Type B pancreatic cell (in vitro differentiated cells): ENCODE data around the gene ARG2. TPM values are rescaled to one million over a fixed set of nuclear protein-coding genes. Genes with fewer than 3 reads are reported as not detected.

Experiments
- DNase-seq: peaks from one replicate; pipeline ENCODE4 v3.0.0; 2021; ENCODE audit warnings: mixed read lengths; ENCODE audit not compliant: unreplicated experiment; ENCODE audit errors: extremely low spot score
- H3K27ac Mint-ChIP-seq: 2 replicates; pipeline ENCODE4 v1.8.0; 2021; ENCODE audit warnings: mild to moderate bottlenecking, mixed read lengths
- H3K27me3 Mint-ChIP-seq: 2 replicates; pipeline ENCODE4 v1.8.0; 2021; ENCODE audit warnings: mixed read lengths
- H3K36me3 Mint-ChIP-seq: 2 replicates; pipeline ENCODE4 v1.8.0; 2021; ENCODE audit warnings: mixed read lengths
- H3K4me1 Mint-ChIP-seq: one replicate; pipeline ENCODE4 v1.8.0; 2021; ENCODE audit warnings: mixed read lengths; ENCODE audit not compliant: unreplicated experiment
- H3K4me3 Mint-ChIP-seq: 2 replicates; pipeline ENCODE4 v1.8.0; 2021; ENCODE audit warnings: mild to moderate bottlenecking, mixed read lengths
- H3K9me3 Mint-ChIP-seq: 2 replicates; pipeline ENCODE4 v1.8.0; 2021; ENCODE audit warnings: mixed read lengths
- total RNA-seq: library from RNA; stranded (reverse); gene quantifications from 2 replicates; pipeline ENCODE4 v1.2.1, GENCODE V29; 2021; ENCODE audit warnings: low replicate concordance
- TF ChIP-seq, protein P1 (sequence below): fragments of 200-600 bp; sonication (generic); conservative IDR thresholded peaks from 2 replicates; pipeline ENCODE4 v1.5.0; 2021; ENCODE audit warnings: antibody characterized with exemption, mild to moderate bottlenecking

Gene ARG2
- total RNA-seq, 1 donor from 2014 or later, result 18.2 TPM

DNA sequence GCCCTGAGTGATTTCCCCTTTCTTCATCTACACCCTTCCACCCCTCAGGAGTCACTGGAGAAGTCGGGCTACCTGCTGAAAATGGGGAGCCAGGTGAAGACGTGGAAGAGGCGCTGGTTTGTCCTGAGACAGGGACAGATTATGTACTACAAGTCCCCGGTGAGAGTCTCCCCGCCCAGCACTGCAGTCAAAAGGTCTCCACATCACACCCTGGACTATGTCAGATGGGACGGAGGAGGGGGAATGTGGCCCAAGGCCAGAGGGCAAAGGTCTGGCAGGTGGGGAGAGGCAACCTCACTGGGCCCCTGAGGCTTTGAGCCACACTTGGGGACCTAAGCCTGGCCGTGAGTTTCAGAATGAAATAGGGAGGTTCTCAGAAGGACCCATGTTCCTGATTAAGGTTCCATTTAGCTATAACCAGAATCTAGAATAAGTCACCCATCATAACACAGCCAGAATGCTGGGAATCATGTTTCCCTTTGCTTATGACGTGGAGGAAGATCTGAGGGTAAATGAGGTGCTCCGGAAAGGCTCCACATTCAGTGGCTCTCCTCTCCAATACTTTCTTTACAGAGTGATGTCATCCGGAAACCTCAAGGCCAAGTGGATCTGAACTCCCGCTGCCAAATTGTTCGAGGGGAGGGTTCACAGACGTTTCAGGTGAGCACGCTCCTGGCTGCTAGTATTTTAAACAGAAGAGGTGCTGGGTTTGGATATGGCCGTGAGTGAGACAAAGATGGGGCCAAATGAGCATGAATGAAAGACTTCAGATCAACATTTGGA is 46.3 kb upstream of the ARG2 start:
- no peak for DNase-seq
- Mint-ChIP-seq H3K27me3 (no peaks in the 10 kb centered on the region), H3K27ac (no peak overlapping the region), H3K4me3 (no peak overlapping the region), H3K9me3 (no peaks in the 10 kb centered on the region), H3K4me1 (peaks cover 6% of the 10 kb centered on the region), H3K36me3 (peaks cover 3% of the 10 kb centered on the region)
- TF ChIP-seq, protein P1, sequence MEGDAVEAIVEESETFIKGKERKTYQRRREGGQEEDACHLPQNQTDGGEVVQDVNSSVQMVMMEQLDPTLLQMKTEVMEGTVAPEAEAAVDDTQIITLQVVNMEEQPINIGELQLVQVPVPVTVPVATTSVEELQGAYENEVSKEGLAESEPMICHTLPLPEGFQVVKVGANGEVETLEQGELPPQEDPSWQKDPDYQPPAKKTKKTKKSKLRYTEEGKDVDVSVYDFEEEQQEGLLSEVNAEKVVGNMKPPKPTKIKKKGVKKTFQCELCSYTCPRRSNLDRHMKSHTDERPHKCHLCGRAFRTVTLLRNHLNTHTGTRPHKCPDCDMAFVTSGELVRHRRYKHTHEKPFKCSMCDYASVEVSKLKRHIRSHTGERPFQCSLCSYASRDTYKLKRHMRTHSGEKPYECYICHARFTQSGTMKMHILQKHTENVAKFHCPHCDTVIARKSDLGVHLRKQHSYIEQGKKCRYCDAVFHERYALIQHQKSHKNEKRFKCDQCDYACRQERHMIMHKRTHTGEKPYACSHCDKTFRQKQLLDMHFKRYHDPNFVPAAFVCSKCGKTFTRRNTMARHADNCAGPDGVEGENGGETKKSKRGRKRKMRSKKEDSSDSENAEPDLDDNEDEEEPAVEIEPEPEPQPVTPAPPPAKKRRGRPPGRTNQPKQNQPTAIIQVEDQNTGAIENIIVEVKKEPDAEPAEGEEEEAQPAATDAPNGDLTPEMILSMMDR, result no peak

DNA sequence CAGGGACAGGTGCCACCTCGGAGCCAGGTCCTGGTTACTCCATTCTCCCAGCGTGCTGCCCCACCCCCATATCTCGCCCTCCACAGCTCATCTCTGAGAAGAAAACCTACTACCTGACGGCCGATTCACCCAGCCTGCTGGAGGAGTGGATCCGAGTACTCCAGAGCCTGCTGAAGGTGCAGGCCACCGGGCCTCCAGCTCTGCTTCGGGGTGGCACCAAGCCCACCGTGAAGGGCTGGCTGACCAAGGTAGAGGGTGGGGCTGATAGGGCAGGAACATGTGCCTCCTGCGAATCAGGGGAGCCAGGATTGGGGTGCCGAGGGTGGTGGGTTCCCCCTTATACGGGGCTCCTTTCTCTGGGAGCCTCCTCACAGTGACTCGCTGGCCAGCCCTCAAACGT is 45.6 kb upstream of the ARG2 start:
- Mint-ChIP-seq H3K4me1 (peaks cover 6% of the 10 kb centered on the region), H3K27me3 (no peaks in the 10 kb centered on the region), H3K4me3 (no peak overlapping the region), H3K36me3 (peaks cover 3% of the 10 kb centered on the region), H3K27ac (no peak overlapping the region), H3K9me3 (no peaks in the 10 kb centered on the region)
- no peak for DNase-seq
- TF ChIP-seq, protein P1, result no peak

DNA sequence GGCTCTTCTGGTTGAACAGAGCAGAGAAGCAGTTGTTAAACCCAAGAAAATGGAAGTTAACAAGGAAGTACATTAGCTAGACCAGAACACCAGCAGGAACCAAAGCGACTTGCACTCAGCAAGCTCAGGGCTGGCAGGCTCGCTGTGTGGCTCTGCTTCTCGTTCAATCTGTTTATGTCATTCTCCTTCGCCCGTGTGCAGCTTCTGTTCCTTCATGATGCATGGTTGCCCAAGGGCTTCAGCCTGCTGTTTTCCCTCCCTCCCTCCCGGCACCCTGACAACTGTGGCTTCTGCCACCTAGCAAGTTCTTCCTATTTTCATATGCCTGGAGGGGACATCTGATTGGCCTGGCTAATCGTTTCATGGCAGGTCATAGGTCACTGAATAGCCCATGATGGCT is 44.9 kb upstream of the ARG2 start:
- Mint-ChIP-seq H3K4me1 (peaks cover 6% of the 10 kb centered on the region), H3K9me3 (no peaks in the 10 kb centered on the region), H3K4me3 (no peak overlapping the region), H3K27me3 (no peaks in the 10 kb centered on the region), H3K27ac (no peak overlapping the region), H3K36me3 (peaks cover 3% of the 10 kb centered on the region)
- no peak for DNase-seq
- TF ChIP-seq, protein P1, result no peak

DNA sequence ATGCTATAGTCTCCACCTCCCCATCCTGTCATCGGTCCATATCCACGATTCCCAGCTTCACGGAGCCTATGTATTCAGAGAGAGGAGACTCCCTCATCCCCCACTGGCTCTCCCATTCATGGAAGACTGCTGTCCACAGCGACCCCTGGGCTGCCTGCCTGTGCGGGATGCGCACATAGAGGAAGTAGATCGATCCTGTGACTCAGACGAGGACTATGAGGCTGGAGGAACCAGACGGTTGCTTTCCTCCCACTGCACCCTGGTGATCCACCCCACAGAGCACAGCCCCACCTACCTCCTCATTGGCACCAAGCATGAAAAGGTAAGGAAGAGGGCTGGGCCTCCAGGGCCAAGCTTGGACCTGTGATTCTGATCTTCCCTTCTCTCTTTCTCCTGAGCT is 44.0 kb upstream of the ARG2 start:
- TF ChIP-seq, protein P1, result no peak

DNA sequence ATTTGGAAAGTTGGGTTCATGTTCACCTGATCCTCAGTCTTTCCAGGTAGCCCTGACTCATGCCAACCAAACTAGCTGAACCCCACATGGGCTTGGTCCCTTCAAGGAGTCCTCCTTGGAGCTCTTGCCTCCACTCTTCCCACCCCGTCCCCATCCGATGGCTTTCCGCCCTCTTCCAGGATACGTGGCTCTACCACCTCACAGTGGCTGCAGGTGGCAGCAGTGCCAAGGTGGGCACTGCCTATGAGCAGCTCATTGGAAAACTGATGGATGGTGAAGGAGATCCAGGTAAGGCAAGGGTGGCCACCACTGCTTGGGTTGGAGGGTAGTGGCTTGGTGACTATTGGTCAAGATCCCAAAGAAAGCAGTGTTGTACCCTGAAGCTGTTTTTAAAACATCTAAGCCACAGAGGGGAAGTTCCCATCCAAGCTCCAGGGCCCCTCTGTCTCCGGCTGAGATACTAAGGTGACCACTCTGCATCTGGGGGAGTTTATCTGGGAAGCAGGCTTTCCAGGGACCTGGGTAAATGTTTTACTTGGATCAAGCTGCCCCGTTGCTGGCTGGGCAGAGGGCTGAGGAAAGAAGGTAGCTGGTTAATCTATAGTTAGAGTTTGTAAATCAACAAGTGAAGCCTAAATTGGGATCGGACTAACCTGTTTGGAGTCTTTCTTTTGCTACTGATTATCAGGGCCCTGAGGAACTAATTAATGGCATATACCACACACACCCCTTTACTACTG is 43.3 kb upstream of the ARG2 start:
- TF ChIP-seq, protein P1, result no peak
- DNase-seq, result no peak
- Mint-ChIP-seq H3K4me1 (peaks cover 2% of the 10 kb centered on the region), H3K27ac (no peak overlapping the region), H3K4me3 (no peak overlapping the region), H3K27me3 (no peaks in the 10 kb centered on the region), H3K36me3 (peaks cover 3% of the 10 kb centered on the region), H3K9me3 (no peaks in the 10 kb centered on the region)

More for the DNA sequence above, 44.0 kb upstream of the ARG2 start:
- H3K36me3 Mint-ChIP-seq, result peaks cover 3% of the 10 kb centered on the region
- H3K4me3 Mint-ChIP-seq, result no peak overlapping the region
- H3K9me3 Mint-ChIP-seq, result no peaks in the 10 kb centered on the region
- H3K4me1 Mint-ChIP-seq, result peaks cover 6% of the 10 kb centered on the region
- no peak overlapping the region for H3K27ac Mint-ChIP-seq
- DNase-seq, result no peak
- H3K27me3 Mint-ChIP-seq, result no peaks in the 10 kb centered on the region
